MCF 10A (cell line): ENCODE data around the gene EHD2. TPM values are rescaled to one million over a fixed set of nuclear protein-coding genes. Genes with fewer than 3 reads are reported as not detected.
A peak's percentile ranks its signal among the peaks of the same experiment; 100 is the strongest.
"Not testable (repeated sequence)": the region's sequence is repeated elsewhere in the genome, so short reads cannot be mapped to it uniquely, and the experiment has no call there.

Experiments
- BruUV-seq: library from RNA; stranded (reverse); fragments of 400-500 nt; replicated peaks from 2 replicates; lab custom pipeline; 2021; lab: Mats Ljungman, UMichigan
- CTCF ChIA-PET: fragments of 300-600 bp; sonication (Branson Sonifier 250); formaldehyde crosslinking; extraction: SDS; loops from one replicate; lab custom pipeline; 2021; ENCODE audit warnings: antibody characterized with exemption, inconsistent platforms; lab: Yijun Ruan, JAX
- POLR2A ChIA-PET: fragments of 300-600, 350-650 bp; sonication (Branson Sonifier 250); formaldehyde crosslinking; extraction: SDS; loops from one replicate; lab custom pipeline; 2020; ENCODE audit warnings: antibody characterized with exemption, inconsistent platforms; lab: Yijun Ruan, JAX
- DNase-seq: peaks from one replicate; pipeline ENCODE4 v3.0.0-alpha.2; 2018; ENCODE audit not compliant: unreplicated experiment
- H3K27ac Mint-ChIP-seq: one replicate; pipeline ENCODE4 v1.8.0; 2022; ENCODE audit warnings: mild to moderate bottlenecking, low read depth, mixed read lengths; ENCODE audit not compliant: unreplicated experiment
- H3K27me3 Mint-ChIP-seq: one replicate; pipeline ENCODE4 v1.8.0; 2022; ENCODE audit warnings: mixed read lengths; ENCODE audit not compliant: insufficient read depth, unreplicated experiment
- H3K36me3 Mint-ChIP-seq: one replicate; pipeline ENCODE4 v1.8.0; 2022; ENCODE audit warnings: mild to moderate bottlenecking, moderate library complexity, mixed read lengths; ENCODE audit not compliant: insufficient read depth, unreplicated experiment
- H3K4me1 Mint-ChIP-seq: one replicate; pipeline ENCODE4 v1.8.0; 2022; ENCODE audit warnings: mixed read lengths; ENCODE audit not compliant: insufficient read depth, unreplicated experiment
- H3K4me3 Mint-ChIP-seq: one replicate; pipeline ENCODE4 v1.8.0; 2022; ENCODE audit warnings: mild to moderate bottlenecking, moderate library complexity, mixed read lengths; ENCODE audit not compliant: unreplicated experiment
- H3K9me3 Mint-ChIP-seq: one replicate; pipeline ENCODE4 v1.8.0; 2022; ENCODE audit warnings: mixed read lengths; ENCODE audit not compliant: unreplicated experiment
- CTCF ChIP-seq: fragments of 200-600 bp; IDR thresholded peaks from one replicate; pipeline ENCODE4 v1.8.0; 2022; ENCODE audit warnings: antibody characterized with exemption, mild to moderate bottlenecking; ENCODE audit not compliant: unreplicated experiment
- intact Hi-C: fragments of 100-400 bp; cut with micrococcal nuclease; formaldehyde crosslinking; loops from 2 replicates; pipeline ENCODE4 v1.14.1; 2022
- total RNA-seq: library from RNA; stranded (reverse); gene quantifications from 2 replicates; pipeline ENCODE4 v1.2.3, GENCODE V29; 2022

EHD2 gene
- total RNA-seq, 1 experiment from 2014 or later = 88.8 TPM

GRCh38 chr19:47762151-47762550, 48.9 kb downstream of the EHD2 start:
- no peaks in the 10 kb centered on the region for H3K4me1 Mint-ChIP-seq
- DNase-seq = no peak
- POLR2A ChIA-PET = interaction anchor here (0.5 kb wide), 1 partner anchor 29 kb away, joined by 3 read pairs; no protein-coding TSS in a partner anchor
- intact Hi-C loops = no loop called here
- H3K27me3 Mint-ChIP-seq = no peaks in the 10 kb centered on the region
- no peaks in the 10 kb centered on the region for H3K9me3 Mint-ChIP-seq
- no peak overlapping the region for H3K4me3 Mint-ChIP-seq
- H3K36me3 Mint-ChIP-seq = peaks cover 11% of the 10 kb centered on the region
- CTCF ChIA-PET = interaction anchor here (1.0 kb wide), 1 partner anchor 28 kb away, joined by 4 read pairs; no protein-coding TSS in a partner anchor
- H3K27ac Mint-ChIP-seq = no peak overlapping the region
- TF ChIP-seq CTCF = no peak
- BruUV-seq = no TSS peak

DNA sequence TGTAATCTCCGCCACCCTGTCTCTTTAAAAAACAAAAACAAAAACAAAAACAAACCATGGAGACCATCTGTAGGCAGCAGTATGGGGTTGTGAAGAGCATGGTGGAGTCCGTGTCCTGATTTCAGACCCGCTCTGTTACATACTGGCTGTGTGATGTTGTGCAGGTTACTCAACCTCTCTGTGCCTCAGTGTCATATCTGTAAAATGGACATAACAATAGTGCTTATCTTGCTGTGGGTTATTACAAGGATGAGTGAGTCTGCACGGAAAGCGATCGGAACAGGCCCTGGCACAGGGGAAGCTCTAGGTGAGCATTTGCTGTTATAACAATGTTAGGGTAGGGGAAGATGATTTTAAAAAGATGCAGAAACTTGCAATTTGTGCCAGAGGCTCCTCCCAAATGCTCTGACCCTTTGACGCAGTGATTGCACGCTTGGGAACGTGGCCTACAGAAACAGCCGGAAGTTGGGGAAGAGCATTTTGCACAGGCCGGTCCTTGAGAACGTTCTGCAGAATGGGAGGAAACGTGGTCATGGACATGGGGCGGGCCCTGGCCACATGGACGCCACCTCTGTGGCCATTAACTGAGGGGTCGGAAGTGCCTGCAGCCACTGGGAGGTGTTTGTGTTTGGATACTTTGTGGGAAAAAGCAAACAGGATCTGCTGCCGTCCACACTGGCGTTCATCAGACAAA, 49.5 kb downstream of the EHD2 start:
- Mint-ChIP-seq H3K9me3 (no peaks in the 10 kb centered on the region), H3K36me3 (peaks cover 8% of the 10 kb centered on the region), H3K4me1 (no peaks in the 10 kb centered on the region), H3K27me3 (no peaks in the 10 kb centered on the region), H3K4me3 (no peak overlapping the region), H3K27ac (no peak overlapping the region)
- no peak for DNase-seq
- intact Hi-C loops = no loop called here
- CTCF ChIA-PET = interaction anchor here (1.0 kb wide), 1 partner anchor 27 kb away, joined by 4 read pairs; no protein-coding TSS in a partner anchor
- BruUV-seq = no TSS peak
- POLR2A ChIA-PET = interaction anchor here (0.5 kb wide), 1 partner anchor 28 kb away, joined by 3 read pairs; no protein-coding TSS in a partner anchor
- no peak for TF ChIP-seq CTCF

- H3K4me3 Mint-ChIP-seq, H3K27ac Mint-ChIP-seq, H3K27me3 Mint-ChIP-seq, BruUV-seq, H3K4me1 Mint-ChIP-seq, H3K9me3 Mint-ChIP-seq, H3K36me3 Mint-ChIP-seq, DNase-seq, intact Hi-C loops: not testable (repeated sequence)
- ChIA-PET POLR2A (interaction anchor here (0.6 kb wide), 1 partner anchor 36 kb away, joined by 3 read pairs; no protein-coding TSS in a partner anchor), CTCF (interaction anchor here (0.5 to 1.8 kb wide), 14 partner anchors 9 to 436 kb away, joined by 3 to 8 read pairs (median 4); partner anchors contain the start of gene EHD2)
These were observed 51.5 kb downstream of the EHD2 start for GRCh38 chr19:47764705-47765104.

DNA sequence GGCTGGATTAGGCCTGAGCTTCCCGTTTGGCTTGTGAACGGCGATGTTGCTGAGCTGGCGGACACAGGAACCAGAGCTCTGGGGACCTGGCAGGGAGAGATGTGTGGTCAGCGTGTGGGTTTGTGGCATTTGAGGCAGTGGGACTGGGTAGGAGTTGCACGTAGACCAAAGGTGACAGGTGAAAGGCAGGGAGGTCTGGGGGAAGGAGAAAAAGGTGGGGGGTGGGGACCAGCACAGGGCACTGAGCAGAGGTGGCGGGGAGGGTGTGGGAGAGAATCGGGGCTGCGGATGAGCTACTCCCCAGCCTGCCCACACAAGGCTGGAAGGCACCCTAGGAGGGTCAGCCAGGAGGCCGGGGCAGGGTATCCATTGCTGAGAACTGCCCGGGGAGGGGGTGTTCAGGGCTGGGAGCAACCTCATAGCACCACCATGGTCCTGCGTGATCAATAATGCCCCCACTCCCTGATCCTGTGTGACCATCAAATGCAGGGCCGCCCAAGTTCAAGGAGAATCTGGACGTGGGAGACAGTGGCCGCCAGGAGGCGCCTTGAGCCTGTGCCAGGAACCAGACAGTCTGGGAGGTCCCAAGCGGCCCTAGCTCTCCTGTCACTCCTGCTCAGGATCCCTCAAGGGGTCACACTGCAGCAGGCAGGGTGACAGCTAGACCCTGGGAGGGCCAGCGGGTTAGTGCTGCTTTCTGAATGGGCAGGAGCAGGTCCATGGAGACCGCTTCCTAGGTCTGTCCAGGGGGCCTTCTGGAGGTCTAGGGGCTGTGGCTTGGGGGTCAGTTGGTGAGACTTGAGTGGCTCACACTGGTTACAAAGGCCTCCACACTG, 52.5 kb downstream of the EHD2 start:
- BruUV-seq = no TSS peak
- no peaks in the 10 kb centered on the region for H3K4me1 Mint-ChIP-seq
- H3K4me3 Mint-ChIP-seq = no peak overlapping the region
- intact Hi-C loops = loop anchor here (1.0 kb wide), 1 partner anchor 23 kb away; no protein-coding TSS in a partner anchor
- H3K27me3 Mint-ChIP-seq = no peaks in the 10 kb centered on the region
- peaks cover 10% of the 10 kb centered on the region for H3K9me3 Mint-ChIP-seq
- H3K27ac Mint-ChIP-seq = no peak overlapping the region
- TF ChIP-seq CTCF = peak; percentile 72
- DNase-seq = peak; percentile 69
- ChIA-PET CTCF (interaction anchor here (0.5 to 1.8 kb wide), 21 partner anchors 10 to 277 kb away, joined by 3 to 9 read pairs (median 4); partner anchors contain the start of genes EHD2 and NOP53), POLR2A (interaction anchor here (0.5 to 1.2 kb wide), 4 partner anchors 17 to 281 kb away, joined by 3 to 4 read pairs (median 4); partner anchors contain the start of gene KPTN)
- no peaks in the 10 kb centered on the region for H3K36me3 Mint-ChIP-seq
